Embryonic facial prominence (tissue), 1 donor: Measurements from ENCODE around the gene KCTD19.

Experiments
- DNase-seq: peaks from one replicate; pipeline ENCODE4 v3.0.0-alpha.2; 2016; ENCODE audit errors: extremely low spot score

The KCTD19 gene

GRCh38 chr16:67317853-67318252 is 8.7 kb downstream of the KCTD19 start:
- DNase-seq = no peak

- DNase-seq = no peak
Observed at GRCh38 chr16:67312719-67313118, 13.8 kb downstream of the KCTD19 start.

GRCh38 chr16:67311607-67312488 is 14.7 kb downstream of the KCTD19 start:
- no peak for DNase-seq

- no peak for DNase-seq
Observed at GRCh38 chr16:67310561-67310960, 16.0 kb downstream of the KCTD19 start.

- no peak for DNase-seq
Observed at GRCh38 chr16:67305216-67306071, 21.1 kb downstream of the KCTD19 start.

GRCh38 chr16:67304020-67304419 is 22.5 kb downstream of the KCTD19 start:
- DNase-seq = no peak

- no peak for DNase-seq
Observed at GRCh38 chr16:67302970-67303369, 23.6 kb downstream of the KCTD19 start.

- DNase-seq = no peak
Observed at GRCh38 chr16:67302076-67302475, 24.5 kb downstream of the KCTD19 start.

GRCh38 chr16:67301080-67301782 is 25.3 kb downstream of the KCTD19 start:
- DNase-seq = no peak

GRCh38 chr16:67299269-67299668 is 27.3 kb downstream of the KCTD19 start:
- DNase-seq = no peak

- no peak for DNase-seq
Observed at GRCh38 chr16:67298277-67298676, 28.3 kb downstream of the KCTD19 start.

GRCh38 chr16:67296420-67296819 is 30.1 kb downstream of the KCTD19 start:
- no peak for DNase-seq

- DNase-seq = no peak
Observed at GRCh38 chr16:67294938-67295361, 31.6 kb downstream of the KCTD19 start.

GRCh38 chr16:67294171-67294757 is 32.3 kb downstream of the KCTD19 start:
- no peak for DNase-seq

- DNase-seq = no peak
Observed at GRCh38 chr16:67291461-67291860, 35.1 kb downstream of the KCTD19 start.

- DNase-seq = no peak
Observed at GRCh38 chr16:67287960-67288359, 38.6 kb downstream of the KCTD19 start.

- DNase-seq = no peak
Observed at GRCh38 chr16:67286441-67287235, 39.9 kb downstream of the KCTD19 start.

- no peak for DNase-seq
Observed at GRCh38 chr16:67284699-67285646, 41.6 kb downstream of the KCTD19 start.

- no peak for DNase-seq
Observed at GRCh38 chr16:67283826-67284555, 42.5 kb downstream of the KCTD19 start.
